A673 (cell line): ENCODE results near the gene C1orf159. TPM values are rescaled to one million over a fixed set of nuclear protein-coding genes. Genes with fewer than 3 reads are reported as not detected.

Source experiments
- BruUV-seq: library from RNA; stranded (reverse); fragments of 400-500 nt; replicated peaks from 2 replicates; lab custom pipeline; 2021; lab: Mats Ljungman, UMichigan
- CTCF ChIA-PET: fragments of 300-600 bp; sonication (Branson Sonifier 250); formaldehyde crosslinking; loops from one replicate; lab custom pipeline; 2022; ENCODE audit warnings: antibody characterized with exemption; lab: Charles Lee
- POLR2A ChIA-PET: fragments of 300-600 bp; sonication (Branson Sonifier 250); formaldehyde crosslinking; loops from one replicate; lab custom pipeline; 2022; ENCODE audit warnings: antibody characterized with exemption; ENCODE audit not compliant: low non-redundant PET; lab: Charles Lee
- DNase-seq: peaks from one replicate; pipeline ENCODE4 v3.0.0-alpha.2; 2015; ENCODE audit warnings: low spot score
- H3K27ac ChIP-seq: fragments of 200-600 bp; sonication (generic); 2 replicates; pipeline ENCODE4 v1.5.1; 2016; ENCODE audit warnings: mixed run types, low read depth, mild to moderate bottlenecking, mixed read lengths, antibody characterized with exemption, low read length; ENCODE audit not compliant: poor library complexity, severe bottlenecking
- H3K27me3 ChIP-seq: fragments of 200-600 bp; sonication (generic); replicated peaks from 2 replicates; pipeline ENCODE4 v1.6.1; 2017; ENCODE audit warnings: mixed run types, low read depth, mild to moderate bottlenecking, mixed read lengths, antibody characterized with exemption, low read length; ENCODE audit not compliant: insufficient read depth, poor library complexity
- H3K36me3 ChIP-seq: fragments of 200-600 bp; sonication (generic); 2 replicates; pipeline ENCODE4 v1.6.1; 2016; ENCODE audit warnings: mixed run types, mild to moderate bottlenecking, mixed read lengths, antibody characterized with exemption, low read length; ENCODE audit not compliant: insufficient read depth, poor library complexity, severe bottlenecking
- H3K4me1 ChIP-seq: fragments of 200-600 bp; sonication (generic); 2 replicates; pipeline ENCODE4 v1.6.1; 2017; ENCODE audit warnings: mixed run types, mild to moderate bottlenecking, mixed read lengths, antibody characterized with exemption, low read length; ENCODE audit not compliant: insufficient read depth, poor library complexity, severe bottlenecking
- H3K4me3 ChIP-seq: fragments of 200-600 bp; sonication (generic); 2 replicates; pipeline ENCODE4 v1.5.1; 2016; ENCODE audit warnings: low read depth, mixed run types, mild to moderate bottlenecking, mixed read lengths, low read length; ENCODE audit not compliant: poor library complexity, severe bottlenecking
- H3K9me3 ChIP-seq: fragments of 200-600 bp; sonication (generic); 2 replicates; pipeline ENCODE4 v1.6.1; 2016; ENCODE audit warnings: mixed run types, low read depth, mild to moderate bottlenecking, mixed read lengths, antibody characterized with exemption, low read length; ENCODE audit not compliant: poor library complexity, severe bottlenecking
- EZH2 ChIP-seq: fragments of 200-600 bp; sonication (generic); IDR thresholded peaks from 2 replicates; pipeline ENCODE4 v1.6.1; 2017; ENCODE audit warnings: borderline replicate concordance, low read depth, mild to moderate bottlenecking, mixed read lengths, antibody characterized with exemption, low read length; ENCODE audit not compliant: poor library complexity, severe bottlenecking
- intact Hi-C: fragments of 100-400 bp; cut with micrococcal nuclease; formaldehyde crosslinking; loops from one replicate; pipeline ENCODE4 v1.10.0; 2022; ENCODE audit not compliant: unreplicated experiment
- total RNA-seq: library from RNA; stranded (reverse); gene quantifications from 2 replicates; pipeline ENCODE4 v1.2.3, GENCODE V29; 2021
- TF ChIP-seq, protein P1 (sequence below): fragments of 300-800, 200-600 bp; sonication (generic); conservative IDR thresholded peaks from 2 replicates; pipeline ENCODE4 v1.5.1; 2017; ENCODE audit warnings: low read depth, mild to moderate bottlenecking, antibody characterized with exemption, low read length, moderate library complexity, mixed read lengths

The C1orf159 gene
- total RNA-seq, 1 experiment from 2014 or later: 26.8 TPM

- H3K36me3 ChIP-seq: no peaks in the 10 kb centered on the region
- BruUV-seq: no TSS peak
- ChIA-PET POLR2A (no interaction called here), CTCF (no interaction called here)
- intact Hi-C loops: no loop called here
- H3K27ac ChIP-seq: no peak overlapping the region
- no peaks in the 10 kb centered on the region for H3K27me3 ChIP-seq
- peaks cover 7% of the 10 kb centered on the region for H3K4me1 ChIP-seq
- no peak for DNase-seq
- no peak overlapping the region for H3K4me3 ChIP-seq
- H3K9me3 ChIP-seq: no peaks in the 10 kb centered on the region
- TF ChIP-seq EZH2: no peak
- TF ChIP-seq, protein P1, sequence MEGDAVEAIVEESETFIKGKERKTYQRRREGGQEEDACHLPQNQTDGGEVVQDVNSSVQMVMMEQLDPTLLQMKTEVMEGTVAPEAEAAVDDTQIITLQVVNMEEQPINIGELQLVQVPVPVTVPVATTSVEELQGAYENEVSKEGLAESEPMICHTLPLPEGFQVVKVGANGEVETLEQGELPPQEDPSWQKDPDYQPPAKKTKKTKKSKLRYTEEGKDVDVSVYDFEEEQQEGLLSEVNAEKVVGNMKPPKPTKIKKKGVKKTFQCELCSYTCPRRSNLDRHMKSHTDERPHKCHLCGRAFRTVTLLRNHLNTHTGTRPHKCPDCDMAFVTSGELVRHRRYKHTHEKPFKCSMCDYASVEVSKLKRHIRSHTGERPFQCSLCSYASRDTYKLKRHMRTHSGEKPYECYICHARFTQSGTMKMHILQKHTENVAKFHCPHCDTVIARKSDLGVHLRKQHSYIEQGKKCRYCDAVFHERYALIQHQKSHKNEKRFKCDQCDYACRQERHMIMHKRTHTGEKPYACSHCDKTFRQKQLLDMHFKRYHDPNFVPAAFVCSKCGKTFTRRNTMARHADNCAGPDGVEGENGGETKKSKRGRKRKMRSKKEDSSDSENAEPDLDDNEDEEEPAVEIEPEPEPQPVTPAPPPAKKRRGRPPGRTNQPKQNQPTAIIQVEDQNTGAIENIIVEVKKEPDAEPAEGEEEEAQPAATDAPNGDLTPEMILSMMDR: no peak
These were observed 42.8 kb downstream of the C1orf159 start for GRCh38 chr1:1072849-1073742.

DNA sequence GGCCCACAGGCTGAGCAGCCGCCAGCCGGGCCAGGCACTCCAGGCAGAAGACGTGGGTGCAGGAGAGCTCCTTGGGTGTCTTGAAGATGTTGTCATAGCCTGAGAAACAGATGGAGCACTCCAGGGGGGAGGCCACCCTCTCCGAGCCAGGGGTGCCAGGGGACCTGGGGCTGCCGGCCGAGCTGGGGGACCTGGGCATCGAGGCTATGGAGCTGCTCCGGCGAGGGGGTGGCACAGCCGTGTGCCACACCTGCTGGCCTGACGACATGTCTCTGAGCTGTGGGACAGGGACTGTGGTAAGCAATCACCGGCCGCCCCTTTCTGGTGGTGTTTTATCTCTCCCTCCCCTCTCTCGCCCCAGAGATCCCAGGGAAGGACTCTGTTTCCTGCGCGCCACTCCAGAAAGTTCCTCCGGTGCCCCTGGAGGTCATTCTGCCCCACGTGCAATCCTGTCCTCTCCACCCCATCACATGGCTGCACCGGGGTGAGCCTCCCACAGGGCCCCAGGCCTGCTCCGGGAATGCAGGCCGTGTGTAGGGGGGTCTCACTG lies 43.5 kb downstream of the C1orf159 start:
- Histone ChIP-seq H3K27ac (no peak overlapping the region), H3K9me3 (no peaks in the 10 kb centered on the region), H3K36me3 (no peaks in the 10 kb centered on the region), H3K4me3 (no peak overlapping the region), H3K4me1 (peaks cover 7% of the 10 kb centered on the region), H3K27me3 (no peaks in the 10 kb centered on the region)
- CTCF ChIA-PET: no interaction called here
- intact Hi-C loops: no loop called here
- DNase-seq: no peak
- no TSS peak for BruUV-seq
- TF ChIP-seq, protein P1: no peak
- no peak for TF ChIP-seq EZH2
- POLR2A ChIA-PET: no interaction called here

DNA sequence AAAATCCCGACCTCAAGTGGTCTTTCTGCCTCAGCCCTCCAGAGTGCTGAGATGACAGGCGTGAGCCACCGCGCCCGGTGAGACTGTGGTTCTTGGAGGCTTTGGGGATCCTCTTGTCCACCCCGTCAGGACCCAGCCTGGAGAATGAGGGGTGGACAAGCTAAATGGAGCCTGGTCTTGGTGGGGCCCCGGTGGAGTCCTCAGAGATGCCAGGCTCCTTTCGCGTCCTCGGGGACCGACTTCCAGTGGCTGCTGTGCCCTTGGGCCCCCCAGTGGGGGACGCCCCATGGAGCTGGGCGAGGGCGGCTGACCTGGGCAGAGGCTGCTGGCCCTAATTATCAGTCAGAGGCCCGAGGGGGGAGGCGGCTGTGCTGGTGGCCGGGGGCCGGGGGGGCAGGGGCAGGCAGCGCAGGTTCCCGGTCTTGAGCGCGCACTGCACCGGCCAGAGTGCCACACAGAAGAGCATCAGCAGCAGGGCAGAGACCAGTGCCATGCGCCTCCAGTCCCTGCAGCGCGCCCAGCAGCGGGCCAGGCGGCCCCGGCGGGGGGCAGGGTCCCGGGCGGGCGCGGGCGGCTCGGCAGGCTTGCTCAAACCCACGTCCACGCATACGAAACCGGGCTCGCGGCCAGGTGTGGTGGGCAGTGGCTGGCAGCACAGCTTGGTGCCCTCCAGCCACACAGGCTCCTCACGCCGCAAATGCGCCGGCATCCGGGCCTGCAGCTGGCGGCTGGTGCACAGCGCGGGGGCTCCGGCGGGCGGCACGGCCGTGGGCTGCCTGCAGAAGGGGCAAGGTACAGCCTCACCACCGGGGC lies 44.2 kb downstream of the C1orf159 start:
- no peaks in the 10 kb centered on the region for H3K36me3 ChIP-seq
- no TSS peak for BruUV-seq
- peaks cover 7% of the 10 kb centered on the region for H3K4me1 ChIP-seq
- H3K27ac ChIP-seq: no peak overlapping the region
- H3K4me3 ChIP-seq: no peak overlapping the region
- POLR2A ChIA-PET: no interaction called here
- no peaks in the 10 kb centered on the region for H3K9me3 ChIP-seq
- no peaks in the 10 kb centered on the region for H3K27me3 ChIP-seq
- intact Hi-C loops: no loop called here
- TF ChIP-seq, protein P1: no peak
- CTCF ChIA-PET: no interaction called here
- DNase-seq: no peak
